ENCODE data around the gene FLT3.

Gene FLT3

DNA sequence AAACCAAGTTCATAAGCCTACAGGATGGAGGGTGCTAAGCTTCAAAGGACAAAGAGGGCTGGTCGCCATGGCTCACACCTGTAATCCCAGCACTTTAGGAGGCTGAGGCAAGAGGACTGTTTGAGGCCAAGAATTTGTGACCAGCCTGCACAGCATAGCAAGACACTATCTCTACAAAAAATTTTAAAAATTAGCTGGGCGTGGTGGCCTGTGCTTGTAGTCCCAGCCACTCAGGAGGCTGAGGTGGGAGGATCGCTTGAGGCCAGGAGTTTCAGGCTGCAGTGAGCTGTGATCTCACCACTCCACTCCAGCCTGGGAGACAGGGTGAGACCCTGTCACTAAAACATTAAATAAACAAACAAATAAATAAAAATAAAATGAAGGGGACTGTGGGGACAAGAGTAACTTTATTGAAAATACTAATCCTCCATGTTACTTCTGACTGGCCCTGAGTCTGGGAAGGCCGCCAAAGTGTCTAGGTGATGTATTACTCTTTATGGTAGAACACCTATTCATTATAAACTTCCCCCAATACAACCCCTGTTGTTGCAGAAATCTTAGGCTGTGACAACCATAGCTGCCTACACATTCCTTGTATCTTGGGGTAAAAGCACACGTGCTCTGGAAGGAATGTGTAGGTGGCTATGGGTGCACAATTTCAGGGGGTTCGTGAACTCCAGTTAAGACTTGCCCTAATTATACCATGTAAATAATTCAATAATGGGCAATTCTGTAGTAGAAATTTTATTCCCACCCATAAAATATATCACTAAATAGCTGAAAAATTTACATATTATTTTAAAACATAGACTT, 97.3 kb downstream of the FLT3 start:
- peaks cover 0 to 2% of the 10 kb centered on the region in 2 donors for H3K27me3 ChIP-seq (ENCODE audit: control insufficient read depth in 1 of 2, insufficient read depth in 2 of 2, low read length in 2 of 2)
- no peak overlapping the region for H3K9ac ChIP-seq (ENCODE audit: low read length in 2 of 2)
- H3K36me3 ChIP-seq (ENCODE audit: control insufficient read depth in 2 of 2, insufficient read depth in 2 of 2, low read length in 2 of 2): no peaks in the 10 kb centered on the region
- no peaks in the 10 kb centered on the region for H3K9me3 ChIP-seq (ENCODE audit: control insufficient read depth in 2 of 2, low read length in 2 of 2)
- H3K4me3 ChIP-seq (ENCODE audit: low read length in 2 of 2): no peak overlapping the region
- H3K27ac ChIP-seq (ENCODE audit: low read length): no peak overlapping the region
- no peaks in the 10 kb centered on the region for H3K4me1 ChIP-seq (ENCODE audit: control insufficient read depth, insufficient read depth, low read length)

DNA sequence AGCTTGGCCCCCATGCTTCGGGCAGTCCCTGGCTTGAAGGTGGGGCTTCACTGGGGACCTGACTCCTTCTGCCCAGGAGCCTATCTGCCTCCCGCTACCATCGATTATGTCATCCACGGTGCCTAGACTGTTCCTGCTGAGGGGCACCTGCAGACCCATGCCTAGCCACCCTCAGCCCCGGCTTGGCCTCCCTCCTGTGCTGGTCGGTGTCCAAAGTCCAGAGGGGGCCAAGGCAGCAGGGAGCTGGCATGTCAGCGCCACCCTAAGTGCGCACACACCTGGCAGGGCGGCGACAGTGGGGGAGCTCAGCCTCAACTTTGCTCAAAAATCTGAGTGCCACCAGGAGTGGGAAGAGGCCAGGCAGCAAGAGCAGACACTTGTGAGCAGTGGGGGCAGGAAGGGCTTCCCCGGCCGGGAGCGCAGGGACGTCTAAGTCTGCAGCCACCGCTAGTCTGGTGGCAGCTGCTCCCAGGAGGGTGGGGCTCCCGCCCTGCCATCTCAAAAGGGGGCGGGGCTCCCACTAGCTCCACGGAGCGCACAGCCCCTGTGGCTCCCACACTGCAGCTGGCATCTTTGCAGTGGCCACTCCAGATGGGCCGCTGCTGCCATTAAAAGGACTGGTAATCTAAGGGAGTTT, 98.4 kb downstream of the FLT3 start:
- Histone ChIP-seq H3K9ac (ENCODE audit: low read length in 2 of 2) (no peak overlapping the region), H3K36me3 (ENCODE audit: control insufficient read depth in 2 of 2, insufficient read depth in 2 of 2, low read length in 2 of 2) (no peaks in the 10 kb centered on the region), H3K27ac (ENCODE audit: low read length) (no peak overlapping the region), H3K4me3 (ENCODE audit: low read length in 2 of 2) (no peak overlapping the region), H3K9me3 (ENCODE audit: control insufficient read depth in 2 of 2, low read length in 2 of 2) (no peaks in the 10 kb centered on the region), H3K4me1 (ENCODE audit: control insufficient read depth, insufficient read depth, low read length) (no peaks in the 10 kb centered on the region), H3K27me3 (ENCODE audit: control insufficient read depth in 1 of 2, insufficient read depth in 2 of 2, low read length in 2 of 2) (peaks cover 0 to 2% of the 10 kb centered on the region in 2 donors)

DNA sequence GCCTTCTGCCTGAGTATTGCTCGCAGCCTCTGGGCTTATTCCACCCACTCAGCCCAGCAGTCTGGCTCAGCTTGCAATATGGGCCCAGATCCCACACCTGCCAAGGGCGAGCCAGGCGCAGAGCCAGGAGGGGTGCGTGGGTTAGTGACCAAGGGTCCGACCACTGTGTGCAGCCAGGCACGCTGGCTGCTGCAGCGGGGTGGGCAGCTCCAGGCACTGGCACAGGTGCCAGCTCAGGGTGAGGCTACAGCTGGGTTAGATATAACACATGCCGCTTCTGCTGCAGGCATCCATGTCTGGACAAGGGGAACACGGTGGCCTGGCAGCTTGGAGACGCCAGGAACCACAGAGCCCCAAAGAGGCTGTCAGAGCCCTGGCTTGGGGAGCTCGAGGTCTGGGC, 99.3 kb downstream of the FLT3 start:
- no peaks in the 10 kb centered on the region for H3K4me1 ChIP-seq (ENCODE audit: control insufficient read depth, insufficient read depth, low read length)
- H3K36me3 ChIP-seq (ENCODE audit: control insufficient read depth in 2 of 2, insufficient read depth in 2 of 2, low read length in 2 of 2): no peaks in the 10 kb centered on the region
- no peaks in the 10 kb centered on the region for H3K9me3 ChIP-seq (ENCODE audit: control insufficient read depth in 2 of 2, low read length in 2 of 2)
- H3K4me3 ChIP-seq (ENCODE audit: low read length in 2 of 2): no peak overlapping the region
- H3K9ac ChIP-seq (ENCODE audit: low read length in 2 of 2): no peak overlapping the region
- H3K27me3 ChIP-seq (ENCODE audit: control insufficient read depth in 1 of 2, insufficient read depth in 2 of 2, low read length in 2 of 2): peaks cover 0 to 2% of the 10 kb centered on the region in 2 donors
- H3K27ac ChIP-seq (ENCODE audit: low read length): no peak overlapping the region

DNA sequence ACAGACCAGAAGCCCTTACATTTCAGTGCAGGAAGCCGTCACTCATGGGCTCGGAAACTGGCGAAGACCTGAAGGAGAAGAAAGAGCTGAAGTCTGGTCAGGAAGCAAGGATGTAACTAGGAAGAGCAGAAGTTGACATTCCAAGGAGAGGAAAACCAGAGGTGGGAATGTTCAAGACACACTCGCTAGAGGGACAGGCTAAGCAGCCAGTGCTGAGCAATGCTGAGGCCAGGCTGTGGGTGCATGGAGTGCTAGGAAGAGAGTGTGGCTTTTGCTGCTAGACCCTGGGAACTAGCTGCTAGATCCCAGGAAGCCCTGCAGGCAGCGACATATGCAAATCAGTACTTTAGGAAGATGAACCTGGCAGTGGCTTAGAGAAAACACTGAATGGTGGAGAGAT, 99.8 kb downstream of the FLT3 start:
- Histone ChIP-seq H3K4me3 (ENCODE audit: low read length in 2 of 2) (no peak overlapping the region), H3K27ac (ENCODE audit: low read length) (no peak overlapping the region), H3K9ac (ENCODE audit: low read length in 2 of 2) (no peak overlapping the region), H3K27me3 (ENCODE audit: control insufficient read depth in 1 of 2, insufficient read depth in 2 of 2, low read length in 2 of 2) (peaks cover 0 to 2% of the 10 kb centered on the region in 2 donors), H3K9me3 (ENCODE audit: control insufficient read depth in 2 of 2, low read length in 2 of 2) (no peaks in the 10 kb centered on the region), H3K4me1 (ENCODE audit: control insufficient read depth, insufficient read depth, low read length) (no peaks in the 10 kb centered on the region), H3K36me3 (ENCODE audit: control insufficient read depth in 2 of 2, insufficient read depth in 2 of 2, low read length in 2 of 2) (no peaks in the 10 kb centered on the region)

DNA sequence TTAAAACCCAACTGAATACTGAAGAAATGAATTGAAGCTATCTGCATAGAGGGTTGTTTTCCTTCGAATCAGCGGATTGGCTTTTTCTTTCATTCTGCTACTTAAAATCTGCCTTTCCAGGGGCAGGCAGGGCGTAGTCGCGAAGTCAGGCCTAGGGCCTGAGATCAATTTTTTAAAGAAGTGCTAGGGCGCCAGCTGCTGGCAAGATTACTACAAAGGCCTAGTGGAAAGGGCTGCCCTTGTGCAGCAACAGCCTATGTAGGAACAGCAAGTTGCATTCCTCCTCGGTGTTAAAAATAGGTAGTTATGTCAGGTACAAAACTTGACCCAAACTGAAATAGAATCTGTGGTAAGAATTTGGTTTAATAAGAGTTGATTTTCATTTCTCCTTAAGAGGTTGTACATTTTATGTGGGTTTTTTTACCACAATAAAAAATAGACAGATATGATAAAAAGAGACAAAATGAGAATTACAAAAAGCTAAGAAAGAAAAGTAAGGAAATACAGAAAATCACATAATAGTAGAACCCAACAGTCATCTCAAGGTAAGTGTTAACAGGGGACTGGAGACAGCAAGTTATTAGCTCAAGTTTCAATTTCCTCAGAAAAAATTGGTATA, 102.4 kb downstream of the FLT3 start:
- Histone ChIP-seq H3K9ac (ENCODE audit: low read length in 2 of 2) (no peak overlapping the region), H3K27ac (ENCODE audit: low read length) (no peak overlapping the region), H3K36me3 (ENCODE audit: control insufficient read depth in 2 of 2, insufficient read depth in 2 of 2, low read length in 2 of 2) (no peaks in the 10 kb centered on the region), H3K4me3 (ENCODE audit: low read length in 2 of 2) (no peak overlapping the region), H3K27me3 (ENCODE audit: control insufficient read depth in 1 of 2, insufficient read depth in 2 of 2, low read length in 2 of 2) (peaks cover 0 to 2% of the 10 kb centered on the region in 2 donors), H3K4me1 (ENCODE audit: control insufficient read depth, insufficient read depth, low read length) (no peaks in the 10 kb centered on the region), H3K9me3 (ENCODE audit: control insufficient read depth in 2 of 2, low read length in 2 of 2) (no peaks in the 10 kb centered on the region)

DNA sequence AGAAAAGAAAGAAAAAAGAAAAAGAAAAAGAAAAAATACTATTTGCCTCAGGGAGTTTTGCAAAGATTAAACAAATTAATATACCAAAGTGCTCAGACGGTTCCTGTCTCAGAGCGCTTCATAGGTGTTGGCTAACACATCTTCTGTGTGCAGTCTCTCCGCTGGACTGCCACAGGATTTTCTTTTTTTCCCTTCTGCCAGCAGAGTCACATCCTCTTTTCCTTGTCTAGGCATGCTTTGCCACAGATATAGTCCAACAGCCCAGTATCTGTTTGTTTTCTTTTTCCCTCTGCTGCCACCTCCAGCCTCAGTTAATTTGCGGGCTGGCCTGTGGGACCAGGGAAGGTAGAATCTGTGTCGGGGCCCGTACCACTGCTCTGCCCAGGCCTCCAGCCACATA, 108.5 kb downstream of the FLT3 start:
- H3K4me1 ChIP-seq (ENCODE audit: control insufficient read depth, insufficient read depth, low read length): no peaks in the 10 kb centered on the region
- no peaks in the 10 kb centered on the region for H3K36me3 ChIP-seq (ENCODE audit: control insufficient read depth in 2 of 2, insufficient read depth in 2 of 2, low read length in 2 of 2)
- H3K9me3 ChIP-seq (ENCODE audit: control insufficient read depth in 2 of 2, low read length in 2 of 2): no peaks in the 10 kb centered on the region
- no peak overlapping the region for H3K27ac ChIP-seq (ENCODE audit: low read length)
- H3K4me3 ChIP-seq (ENCODE audit: low read length in 2 of 2): no peak overlapping the region
- peaks cover 7 to 17% of the 10 kb centered on the region in 2 donors for H3K27me3 ChIP-seq (ENCODE audit: control insufficient read depth in 1 of 2, insufficient read depth in 2 of 2, low read length in 2 of 2)
- no peak overlapping the region for H3K9ac ChIP-seq (ENCODE audit: low read length in 2 of 2)

DNA sequence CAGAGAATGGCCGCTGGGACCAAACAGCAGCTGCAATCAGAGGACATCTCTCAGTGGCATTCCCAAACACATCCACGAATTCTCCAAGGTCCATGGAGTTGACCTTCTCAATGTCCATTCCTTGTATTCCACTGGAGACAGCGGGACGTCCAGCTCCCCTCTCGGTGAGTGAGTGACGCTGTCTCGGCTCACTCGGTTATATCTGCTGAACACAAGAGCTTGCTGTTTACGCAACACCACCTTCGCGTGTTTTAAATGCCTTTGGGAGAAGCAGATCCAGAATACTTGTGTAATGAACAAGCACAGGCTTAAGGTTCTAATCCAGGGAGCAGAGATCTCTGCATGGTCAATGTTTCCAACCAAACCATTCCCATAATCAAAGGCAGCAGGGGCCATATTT, 111.9 kb downstream of the FLT3 start, which contains the start of gene URAD:
Gene URAD, minus strand, starts transcription at position 174 of the 400 bp plus-strand sequence. Its CDS starts 56 bp downstream, at position 118.
- Histone ChIP-seq H3K27ac (ENCODE audit: low read length) (no peak within 1 kb of the TSS), H3K9me3 (ENCODE audit: control insufficient read depth in 2 of 2, low read length in 2 of 2) (no peaks in the 10 kb centered on the region), H3K9ac (ENCODE audit: low read length in 2 of 2) (no peak within 1 kb of the TSS), H3K27me3 (ENCODE audit: control insufficient read depth in 1 of 2, insufficient read depth in 2 of 2, low read length in 2 of 2) (peaks cover 15 to 25% of the 10 kb centered on the region in 2 donors), H3K4me3 (ENCODE audit: low read length in 2 of 2) (no peak within 1 kb of the TSS), H3K4me1 (ENCODE audit: control insufficient read depth, insufficient read depth, low read length) (no peaks in the 10 kb centered on the region), H3K36me3 (ENCODE audit: control insufficient read depth in 2 of 2, insufficient read depth in 2 of 2, low read length in 2 of 2) (no peaks in the 10 kb centered on the region)

DNA sequence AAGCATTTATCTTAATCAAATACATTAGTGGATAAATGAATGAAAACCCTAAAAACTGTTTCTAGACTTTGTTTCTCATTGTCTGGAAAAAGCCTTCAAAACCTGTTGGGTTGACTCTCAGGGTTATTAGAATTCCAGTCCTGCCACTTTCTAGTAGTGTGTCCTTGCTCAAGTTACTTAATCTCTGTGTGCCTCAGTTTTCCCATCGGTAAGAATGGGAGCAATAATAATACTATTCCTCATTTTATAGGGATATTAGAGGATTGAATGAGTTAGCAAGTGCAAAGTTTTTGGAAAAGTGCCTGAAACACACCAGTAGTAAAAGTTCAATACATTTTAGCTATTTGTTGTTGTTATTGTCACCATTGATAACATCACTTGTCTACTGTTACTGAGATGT, 114.8 kb downstream of the FLT3 start:
- Histone ChIP-seq H3K36me3 (ENCODE audit: control insufficient read depth in 2 of 2, insufficient read depth in 2 of 2, low read length in 2 of 2) (no peaks in the 10 kb centered on the region), H3K27me3 (ENCODE audit: control insufficient read depth in 1 of 2, insufficient read depth in 2 of 2, low read length in 2 of 2) (peaks cover 40 to 43% of the 10 kb centered on the region in 2 donors), H3K4me1 (ENCODE audit: control insufficient read depth, insufficient read depth, low read length) (peaks cover 1% of the 10 kb centered on the region), H3K4me3 (ENCODE audit: low read length in 2 of 2) (no peak overlapping the region), H3K9me3 (ENCODE audit: control insufficient read depth in 2 of 2, low read length in 2 of 2) (no peaks in the 10 kb centered on the region), H3K27ac (ENCODE audit: low read length) (no peak overlapping the region), H3K9ac (ENCODE audit: low read length in 2 of 2) (no peak overlapping the region)

DNA sequence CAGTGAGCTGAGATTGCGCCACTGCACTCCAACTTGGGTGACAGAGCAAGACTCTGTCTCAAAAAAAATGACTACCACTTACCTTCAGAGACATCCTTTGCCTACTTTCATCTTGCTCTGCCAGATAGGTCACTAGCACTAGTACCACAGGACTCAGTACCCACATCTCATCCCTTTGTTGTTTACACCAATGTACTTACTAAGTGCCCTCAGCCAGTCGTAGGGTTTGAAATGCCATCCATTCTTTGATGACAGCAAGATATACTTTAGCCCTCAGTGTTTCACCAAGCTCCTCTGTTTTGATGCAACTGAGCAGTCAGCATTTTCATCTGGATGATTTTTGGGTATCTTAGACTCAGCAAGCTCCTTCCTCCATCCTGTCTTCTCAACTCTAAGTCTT, 118.0 kb downstream of the FLT3 start:
- no peaks in the 10 kb centered on the region for H3K9me3 ChIP-seq (ENCODE audit: control insufficient read depth in 2 of 2, low read length in 2 of 2)
- no peak overlapping the region for H3K9ac ChIP-seq (ENCODE audit: low read length in 2 of 2)
- H3K36me3 ChIP-seq (ENCODE audit: control insufficient read depth in 2 of 2, insufficient read depth in 2 of 2, low read length in 2 of 2): no peaks in the 10 kb centered on the region
- peaks cover 19% of the 10 kb centered on the region for H3K4me1 ChIP-seq (ENCODE audit: control insufficient read depth, insufficient read depth, low read length)
- H3K4me3 ChIP-seq (ENCODE audit: low read length in 2 of 2): no peak overlapping the region
- no peak overlapping the region for H3K27ac ChIP-seq (ENCODE audit: low read length)
- H3K27me3 ChIP-seq (ENCODE audit: control insufficient read depth in 1 of 2, insufficient read depth in 2 of 2, low read length in 2 of 2): peaks cover 59 to 63% of the 10 kb centered on the region in 2 donors

DNA sequence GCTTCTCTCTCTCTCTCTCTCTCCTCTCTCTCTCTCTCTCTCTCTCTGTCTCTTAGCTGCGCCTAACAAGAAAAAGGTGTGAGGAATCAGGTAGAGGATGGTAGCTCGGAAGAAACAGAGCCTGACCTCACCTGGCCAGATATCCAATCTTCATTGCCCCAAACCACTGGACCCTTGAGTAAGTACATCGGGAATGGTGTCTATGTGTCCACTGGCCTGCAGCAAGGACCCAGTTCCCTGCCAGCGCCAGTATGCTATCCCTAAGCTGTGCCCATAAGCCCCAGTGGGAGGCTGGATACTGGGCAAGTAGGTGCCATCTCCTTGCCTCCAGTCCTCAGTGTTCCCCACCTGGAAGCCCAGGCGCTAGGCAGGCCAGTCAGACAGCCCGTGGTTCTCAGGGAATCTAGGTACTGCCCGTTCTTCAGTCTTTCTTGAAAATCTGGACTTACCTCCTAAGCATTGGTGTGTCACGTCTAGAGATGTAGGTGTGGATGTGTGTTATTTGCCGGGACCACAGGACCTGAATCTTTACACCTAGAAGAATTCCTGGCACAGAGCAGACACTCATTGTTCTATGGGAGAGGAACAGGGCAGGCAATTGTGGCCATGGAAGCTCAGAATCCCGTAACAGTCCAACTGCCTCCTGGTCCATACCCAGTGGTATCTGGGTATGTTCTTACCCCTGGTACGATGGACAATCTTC, 119.2 kb downstream of the FLT3 start:
- Histone ChIP-seq H3K4me1 (ENCODE audit: control insufficient read depth, insufficient read depth, low read length) (peaks cover 19% of the 10 kb centered on the region), H3K9me3 (ENCODE audit: control insufficient read depth in 2 of 2, low read length in 2 of 2) (no peaks in the 10 kb centered on the region), H3K27me3 (ENCODE audit: control insufficient read depth in 1 of 2, insufficient read depth in 2 of 2, low read length in 2 of 2) (peaks cover 65 to 72% of the 10 kb centered on the region in 2 donors), H3K27ac (ENCODE audit: low read length) (no peak overlapping the region), H3K9ac (ENCODE audit: low read length in 2 of 2) (no peak overlapping the region), H3K4me3 (ENCODE audit: low read length in 2 of 2) (no peak overlapping the region), H3K36me3 (ENCODE audit: control insufficient read depth in 2 of 2, insufficient read depth in 2 of 2, low read length in 2 of 2) (no peaks in the 10 kb centered on the region)

Measured in stomach smooth muscle (tissue), 2 donors.